IPS-18c (cell line): ENCODE measurements around the gene ELOVL4.

ENCODE experiments used
- H3K4me3 ChIP-seq: 2 replicates; pipeline ENCODE4 v1.7.0; 2013; ENCODE audit warnings: low read depth, mild to moderate bottlenecking, low read length, moderate library complexity; ENCODE audit not compliant: insufficient read depth
- H3K9me3 ChIP-seq: one replicate; pipeline ENCODE4 v1.6.1; 2013; ENCODE audit warnings: mild to moderate bottlenecking, low read length, moderate library complexity; ENCODE audit not compliant: control insufficient read depth, insufficient read depth

Gene ELOVL4

DNA sequence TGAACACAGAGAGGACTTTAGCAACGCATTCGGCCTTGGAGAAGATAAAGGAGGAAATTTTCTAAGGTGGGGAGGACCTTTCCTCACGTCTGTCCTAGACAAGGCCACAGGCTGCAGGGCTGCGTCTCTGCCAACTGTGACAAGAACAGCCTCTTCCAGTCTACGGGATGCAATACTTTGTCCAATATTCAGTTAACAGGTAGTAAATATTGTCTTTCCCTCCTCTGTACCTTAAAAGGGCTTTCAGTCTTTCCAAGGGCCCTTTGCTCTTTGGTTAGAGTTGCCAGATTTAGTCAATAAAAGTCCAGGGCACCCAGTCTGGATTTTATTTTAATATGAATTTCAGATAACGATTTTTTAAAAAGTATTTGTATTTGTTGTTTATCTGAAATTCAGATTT, 78.2 kb downstream of the ELOVL4 start:
- Histone ChIP-seq H3K4me3 (no peak overlapping the region), H3K9me3 (no peaks in the 10 kb centered on the region)

DNA sequence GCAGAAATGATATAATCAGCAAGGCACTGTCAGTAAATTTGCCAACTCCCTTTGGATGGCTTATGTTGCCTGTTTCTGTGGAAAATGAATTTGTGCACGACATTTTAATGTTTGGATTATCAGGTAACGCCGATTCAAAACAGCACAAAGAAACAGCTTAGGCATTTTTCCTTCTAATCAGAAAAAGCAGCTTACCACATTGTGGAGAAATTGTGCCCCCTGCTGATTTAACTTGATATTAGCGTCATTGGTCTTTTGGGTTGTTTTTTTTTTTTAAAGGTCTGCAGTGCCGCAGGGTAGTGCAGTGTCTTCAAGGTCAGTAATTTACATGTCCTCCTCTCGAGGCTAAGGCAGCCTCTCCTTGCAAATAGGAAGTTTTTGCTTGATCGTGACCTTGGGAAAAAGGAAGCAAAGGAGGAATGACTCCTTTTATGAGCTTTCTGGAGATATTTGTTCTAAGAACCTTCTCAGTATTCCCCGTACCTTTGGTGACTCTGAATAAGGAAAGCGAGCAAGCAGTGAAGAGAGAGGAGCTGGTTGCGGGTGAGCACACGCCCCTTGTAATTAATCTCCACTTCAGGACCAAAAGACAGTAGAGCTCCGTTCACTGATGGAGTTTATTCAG, 79.1 kb downstream of the ELOVL4 start:
- no peaks in the 10 kb centered on the region for H3K9me3 ChIP-seq
- H3K4me3 ChIP-seq: no peak overlapping the region
